Measurements from ENCODE around the gene GNA15. TPM values are rescaled to one million over a fixed set of nuclear protein-coding genes. Genes with fewer than 3 reads are reported as not detected.
"Not testable (repeated sequence)": the region's sequence is repeated elsewhere in the genome, so short reads cannot be mapped to it uniquely, and the experiment has no call there.

Gene GNA15
- 10 to 100 TPM in 4 of 9 donors, 1 to 10 TPM in 4, under 1 TPM in 1; 0.61 to 16.3 (median 9.7) TPM for total RNA-seq
- 1 to 10 TPM; 1.6 to 7.3 (median 5.8) TPM for polyA plus RNA-seq
- long read RNA-seq, donor 1 = 0 reads
- long read RNA-seq, donor 2 = 0 reads
- long read RNA-seq, donor 3 = 0 reads
- long read RNA-seq, donor 4, partial matches to known transcripts = 0 of 3 reads
- long read RNA-seq, donor 4, other reads (novel, unspliced or antisense) = 2 of 3 reads
- long read RNA-seq, donor 5, transcript GNA15-201 (7 exons, 2,133 nt) = major isoform, 9 of 11 reads
- long read RNA-seq, donor 5, partial matches to known transcripts = 2 of 11 reads
- long read RNA-seq, donor 5, other reads (novel, unspliced or antisense) = 0 of 11 reads
- long read RNA-seq, donor 6, partial matches to known transcripts = 0 of 1 reads
- long read RNA-seq, donor 6, other reads (novel, unspliced or antisense) = 0 of 1 reads
- long read RNA-seq, donor 7 = 0 reads
- long read RNA-seq, donor 8, partial matches to known transcripts = 0 of 1 reads
- long read RNA-seq, donor 8, other reads (novel, unspliced or antisense) = 0 of 1 reads
- long read RNA-seq, donor 9 = 0 reads
- long read RNA-seq, donor 10 = 0 reads

- TF ChIP-seq POLR2A (IDR thresholded peaks at IDR 0.05) (no peak), CTCF (IDR thresholded peaks at IDR 0.05) (no peak)
- Histone ChIP-seq H3K36me3 (replicated peaks in 1 of 2) (no peaks in the 10 kb centered on the region), H3K27me3 (no peaks in the 10 kb centered on the region), H3K27ac (peak within 1 kb of the TSS; percentile 25 to 84 (median 56)), H3K4me1 (replicated peaks in 1 of 2) (peaks cover 0 to 13% of the 10 kb centered on the region in 2 donors), H3K9me3 (replicated peaks in 1 of 3) (peaks cover 0 to 4% (median 0%) of the 10 kb centered on the region in 3 donors), H3K4me3 (peak within 1 kb of the TSS in 2 of 4 donors; percentile 9 to 42)
- peak in 2 of 7 donors; percentile 29 to 30 for DNase-seq
- intact Hi-C loops (cut with DNase I) = no loop called here
- WGBS, 4 donors = 55 to 69% (median 61%) methylated on average over 14 to 40 of the region's 40 CpGs
Measured at GRCh38 chr19:3135961-3136683, at the start of gene GNA15. TSS of gene GNA15 (plus strand) at chr19:3136033. CDS start at chr19:3136451, 418 bp downstream.

- DNase-seq = no peak
- Histone ChIP-seq H3K9me3 (replicated peaks in 1 of 3) (no peaks in the 10 kb centered on the region), H3K4me3 (no peak overlapping the region), H3K36me3 (replicated peaks in 1 of 2) (no peaks in the 10 kb centered on the region), H3K27me3 (no peaks in the 10 kb centered on the region), H3K27ac (no peak overlapping the region), H3K4me1 (replicated peaks in 1 of 2) (no peaks in the 10 kb centered on the region)
- no peak for TF ChIP-seq CTCF (IDR thresholded peaks at IDR 0.05)
- TF ChIP-seq POLR2A (IDR thresholded peaks at IDR 0.05) = no peak
- intact Hi-C loops (cut with DNase I) = no loop called here
- WGBS, 4 donors = 82 to 87% (median 84%) methylated on average over 5 to 10 of the region's 10 CpGs
Measured at GRCh38 chr19:3087769-3088168, 48.1 kb upstream of the GNA15 start.

GRCh38 chr19:3089299-3089855 lies 46.5 kb upstream of the GNA15 start:
- H3K36me3 ChIP-seq (replicated peaks in 1 of 2); H3K4me1 ChIP-seq (replicated peaks in 1 of 2); H3K27me3 ChIP-seq; H3K9me3 ChIP-seq (replicated peaks in 1 of 3); H3K27ac ChIP-seq; DNase-seq; H3K4me3 ChIP-seq; intact Hi-C loops (cut with DNase I): not testable (repeated sequence)
- WGBS, 4 donors = 75 to 78% (median 77%) methylated on average over 7 of the region's 7 CpGs

GRCh38 chr19:3094601-3095440 lies 41.0 kb upstream of the GNA15 start:
- H3K27ac ChIP-seq = peak overlapping the region in 4 of 5 donors; percentile 35 to 89 (median 83)
- no peaks in the 10 kb centered on the region for H3K9me3 ChIP-seq (replicated peaks in 1 of 3)
- WGBS, 4 donors = 0 to 6% (median 1%) methylated on average over 1 to 57 of the region's 57 CpGs
- intact Hi-C loops (cut with DNase I) = no loop called here
- H3K4me1 ChIP-seq (replicated peaks in 1 of 2) = peaks cover 46 to 47% of the 10 kb centered on the region in 2 donors
- peak in 2 of 7 donors; percentile 38 to 43 for DNase-seq
- H3K36me3 ChIP-seq (replicated peaks in 1 of 2) = no peaks in the 10 kb centered on the region
- H3K4me3 ChIP-seq = peak overlapping the region; percentile 5 to 93 (median 80)
- TF ChIP-seq POLR2A (IDR thresholded peaks at IDR 0.05) (no peak), CTCF (IDR thresholded peaks at IDR 0.05) (no peak)
- H3K27me3 ChIP-seq = no peaks in the 10 kb centered on the region

Measured in adrenal gland (tissue), 19 donors.